Epidermal melanocyte (primary cell): ENCODE measurements around the gene ABCC1.
"Not testable (repeated sequence)": the region's sequence is repeated elsewhere in the genome, so short reads cannot be mapped to it uniquely, and the experiment has no call there.

Experiments used
- DNase-seq: peaks from one replicate; pipeline ENCODE4 v3.0.0; 2011; ENCODE audit warnings: low spot score; ENCODE audit not compliant: insufficient read length

ABCC1 gene

DNA sequence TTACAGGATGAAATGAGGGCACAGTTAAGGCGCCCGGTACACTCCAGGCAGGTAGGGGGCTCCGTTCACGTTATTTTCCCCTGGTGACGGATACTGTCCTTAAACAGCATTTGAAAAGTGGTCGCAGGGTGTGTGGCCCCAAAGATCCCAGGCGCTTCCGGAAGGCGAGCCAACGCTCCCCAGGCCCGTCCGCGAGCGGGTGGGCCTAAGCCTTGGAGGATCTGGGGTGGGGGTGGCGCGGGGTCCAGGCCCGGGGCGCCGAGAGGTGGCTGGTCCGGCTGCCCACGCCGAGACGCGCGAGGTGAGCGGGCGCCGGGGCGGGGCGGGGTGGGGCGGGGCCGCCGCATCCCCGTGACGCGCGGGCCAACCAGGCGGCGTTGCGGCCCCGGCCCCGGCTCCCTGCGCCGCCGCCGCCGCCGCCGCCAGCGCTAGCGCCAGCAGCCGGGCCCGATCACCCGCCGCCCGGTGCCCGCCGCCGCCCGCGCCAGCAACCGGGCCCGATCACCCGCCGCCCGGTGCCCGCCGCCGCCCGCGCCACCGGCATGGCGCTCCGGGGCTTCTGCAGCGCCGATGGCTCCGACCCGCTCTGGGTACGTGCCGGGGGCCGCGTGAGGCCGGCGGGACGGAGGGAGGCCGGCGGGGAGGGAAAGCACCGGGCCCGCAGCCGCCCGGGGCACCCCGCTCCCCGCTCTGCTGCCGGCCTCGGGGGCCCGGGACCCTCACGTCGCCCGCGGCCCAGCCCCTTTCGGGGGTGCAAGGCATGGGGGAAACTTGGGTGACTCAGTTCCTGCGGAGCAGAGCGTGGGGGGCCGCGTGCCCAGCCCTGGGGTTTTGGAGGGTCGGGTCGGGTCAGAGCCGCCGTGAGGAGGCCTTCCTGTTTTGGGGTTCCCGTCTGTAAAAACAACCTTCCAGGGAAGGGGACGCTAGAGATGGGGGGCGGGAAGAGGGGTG lies at the start of gene ABCC1:
Gene ABCC1 (plus strand): TSS at position 407 of the 951 bp plus-strand sequence. CDS start 136 bp downstream, at position 543.
- peak; percentile 48 for DNase-seq

DNA sequence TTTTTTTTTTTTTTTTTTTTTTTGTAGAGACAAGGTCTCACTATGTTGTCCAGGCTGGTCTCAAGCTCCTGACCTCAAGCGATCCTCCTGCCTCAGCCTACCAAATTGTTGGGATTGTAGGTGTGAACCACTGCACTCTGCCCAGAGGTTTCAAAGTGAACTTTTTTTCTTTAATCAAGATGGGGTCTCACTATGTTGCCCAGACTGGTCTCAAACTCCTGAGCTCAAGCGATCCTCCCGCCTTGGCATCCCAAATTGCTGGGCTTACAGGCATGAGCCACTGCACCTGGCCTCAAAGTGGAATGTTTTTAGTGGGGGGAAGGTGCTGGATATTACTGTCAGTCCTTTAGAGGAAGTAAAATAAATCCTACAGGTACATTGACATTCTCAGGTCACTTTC lies 49.1 kb upstream of the ABCC1 start:
- DNase-seq, result no peak

DNA sequence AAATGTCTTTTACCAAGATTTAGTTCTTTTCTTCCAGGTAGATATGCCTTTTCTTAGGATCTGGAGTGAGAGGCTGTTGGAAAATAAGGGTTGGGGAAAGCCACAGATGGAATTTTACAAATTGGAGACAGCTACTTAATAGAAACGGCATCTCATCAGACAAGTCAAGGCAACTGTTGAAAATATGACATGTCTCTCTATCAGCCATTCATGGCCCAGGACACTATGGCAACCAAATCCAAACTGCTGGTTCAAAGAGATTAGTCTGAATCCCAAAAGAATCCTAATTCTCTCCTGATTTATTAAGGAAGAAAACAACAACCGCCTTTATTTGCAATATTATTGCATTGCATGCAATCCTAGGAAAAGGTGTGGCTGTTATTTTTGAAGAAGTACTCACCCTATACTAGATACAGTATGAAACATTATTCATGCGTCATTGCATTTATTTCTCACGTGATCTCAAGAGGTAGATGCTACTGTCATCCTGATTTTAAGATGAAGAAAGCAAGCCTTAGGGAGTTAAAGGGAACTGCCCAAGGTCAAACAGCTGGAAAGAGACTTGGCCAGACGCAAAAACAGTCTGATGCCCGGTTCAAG lies 48.4 kb upstream of the ABCC1 start:
- DNase-seq, result no peak

DNA sequence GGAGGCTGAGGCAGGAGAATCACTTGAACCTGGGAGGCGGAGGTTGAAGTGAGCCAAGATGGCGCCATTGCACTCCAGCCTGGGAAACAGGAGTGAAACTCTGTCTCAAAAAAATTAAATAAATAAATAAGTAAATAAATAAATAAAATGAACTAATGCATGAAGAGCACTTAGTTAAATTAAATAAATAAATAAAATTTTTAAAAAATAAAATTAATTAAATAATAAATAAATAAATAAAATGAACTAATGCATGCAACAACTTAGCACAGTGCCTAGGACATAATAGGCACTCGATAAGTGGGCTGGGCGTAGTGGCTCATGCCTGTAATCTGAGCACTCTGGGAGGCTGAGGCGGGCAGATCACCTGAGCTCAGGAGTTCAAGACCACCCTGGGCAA lies 45.5 kb upstream of the ABCC1 start:
- DNase-seq, result no peak

DNA sequence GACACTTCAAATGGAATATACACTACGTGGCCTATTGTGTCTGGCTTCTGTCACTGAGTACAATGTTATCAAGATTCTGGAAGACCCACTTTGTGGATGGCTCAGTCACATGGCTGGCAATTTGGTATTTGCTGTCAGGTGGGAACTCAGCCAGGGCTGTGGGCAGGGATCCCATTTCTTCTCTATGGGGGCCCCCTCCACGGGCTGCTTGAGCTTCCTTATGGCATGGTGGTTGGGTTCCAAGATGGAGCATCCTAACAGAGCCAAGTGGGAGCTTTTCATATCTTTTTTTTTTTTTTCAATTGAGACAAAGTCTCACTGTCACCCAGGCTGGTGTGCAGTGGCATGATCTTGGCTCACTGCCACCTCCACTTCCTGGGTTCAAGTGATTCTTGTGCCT lies 43.0 kb upstream of the ABCC1 start:
- no peak for DNase-seq

DNA sequence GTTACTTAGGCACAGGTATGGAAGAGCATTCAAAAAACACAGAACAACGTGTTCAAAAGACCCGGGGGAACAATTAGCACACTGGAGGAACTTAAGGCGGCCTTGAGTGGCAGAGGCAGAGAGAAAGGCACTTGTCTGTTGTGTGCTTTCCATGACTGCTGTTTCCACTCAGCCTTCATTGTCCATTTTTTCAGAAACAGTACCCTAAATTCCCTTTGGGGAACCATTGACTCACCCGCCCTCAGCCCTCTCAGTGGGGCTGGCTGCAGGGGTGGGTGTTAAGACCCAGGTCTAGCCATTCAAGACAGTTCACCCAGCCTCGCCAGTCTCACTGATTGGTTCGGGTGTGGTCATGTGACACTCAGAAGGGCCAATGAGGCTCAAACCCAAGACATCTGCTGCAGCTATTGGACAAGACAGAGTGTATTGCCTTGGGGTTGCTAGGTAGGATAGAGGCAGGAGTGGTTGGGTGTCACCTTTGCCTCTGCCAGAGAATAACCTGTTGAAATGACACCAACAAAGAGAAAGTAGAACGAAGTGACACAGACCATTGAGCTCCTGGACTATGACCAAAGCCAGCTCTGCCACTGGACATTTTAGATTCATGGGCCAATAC lies 41.4 kb upstream of the ABCC1 start:
- no peak for DNase-seq

DNA sequence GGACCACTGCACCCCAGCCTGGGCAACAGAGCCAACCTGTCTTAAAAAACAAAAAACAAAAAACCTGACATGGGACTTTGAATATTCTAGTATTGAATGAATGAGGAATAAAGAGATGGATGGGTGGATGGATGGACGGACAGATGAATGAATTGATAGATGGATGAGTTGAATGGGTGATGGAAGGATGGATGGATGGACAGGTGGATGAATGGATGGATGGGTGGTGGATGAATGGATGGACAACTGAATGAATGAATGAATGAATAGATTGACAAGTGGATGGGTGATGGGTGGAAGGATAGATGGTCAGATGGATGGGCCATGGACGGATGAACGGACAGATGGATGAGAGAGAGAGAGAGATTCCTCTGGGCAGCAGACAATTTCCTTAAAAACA lies 38.2 kb upstream of the ABCC1 start:
- no peak for DNase-seq

DNA sequence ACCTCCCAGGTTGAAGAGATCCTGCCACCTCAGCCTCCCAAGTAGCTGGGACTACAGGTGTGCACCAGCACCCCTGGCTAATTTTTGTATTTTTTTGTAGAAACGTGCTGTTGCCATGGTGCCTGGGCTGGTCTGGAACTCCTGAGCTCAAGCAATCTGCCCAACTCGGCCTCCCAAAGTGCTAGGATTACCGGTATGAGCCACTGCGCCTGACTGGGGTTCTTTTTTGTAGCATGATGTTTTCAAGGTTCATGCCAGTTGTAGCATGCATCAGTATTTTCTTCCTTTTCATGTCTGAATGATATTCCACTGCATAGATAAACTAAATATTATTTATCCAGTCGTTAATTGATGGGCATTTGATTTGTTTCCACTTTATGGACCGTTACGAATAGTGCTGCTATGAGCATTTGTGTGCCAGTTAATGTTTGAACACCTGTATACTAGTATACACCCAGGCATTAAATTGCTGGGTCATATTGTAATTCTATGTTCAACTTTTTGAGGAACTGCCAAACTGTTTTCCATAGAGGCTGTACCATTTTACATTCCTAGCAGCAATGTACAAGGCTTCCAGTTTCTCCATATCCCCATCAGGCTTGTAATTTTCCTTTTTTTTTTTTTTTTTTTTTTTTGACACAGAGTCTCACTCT lies 36.2 kb upstream of the ABCC1 start:
- no peak for DNase-seq

DNA sequence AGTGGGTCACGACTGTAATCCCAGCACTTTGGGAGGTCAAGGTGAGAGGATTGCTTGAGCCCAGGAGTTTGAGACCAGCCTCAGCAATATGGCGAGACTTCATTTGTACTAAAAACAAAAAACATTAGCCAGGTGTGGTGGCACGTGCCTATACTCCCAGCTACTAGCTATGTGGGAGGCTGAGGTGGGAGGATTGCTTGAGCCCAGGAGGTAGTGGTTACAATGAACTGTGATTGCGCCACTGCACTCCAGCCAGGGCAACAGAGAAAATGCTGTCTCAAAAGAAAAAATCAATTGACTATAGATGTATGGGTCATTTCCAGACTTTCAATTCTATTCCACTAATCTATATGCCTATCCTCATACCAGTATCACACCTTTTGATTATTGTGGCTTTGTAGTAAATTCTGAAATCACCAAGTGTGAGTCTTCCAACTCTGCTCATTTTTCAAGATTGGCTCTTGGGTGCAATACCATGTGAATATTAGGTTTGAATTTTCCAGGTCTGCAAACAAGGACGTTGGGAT lies 33.8 kb upstream of the ABCC1 start:
- no peak for DNase-seq

DNA sequence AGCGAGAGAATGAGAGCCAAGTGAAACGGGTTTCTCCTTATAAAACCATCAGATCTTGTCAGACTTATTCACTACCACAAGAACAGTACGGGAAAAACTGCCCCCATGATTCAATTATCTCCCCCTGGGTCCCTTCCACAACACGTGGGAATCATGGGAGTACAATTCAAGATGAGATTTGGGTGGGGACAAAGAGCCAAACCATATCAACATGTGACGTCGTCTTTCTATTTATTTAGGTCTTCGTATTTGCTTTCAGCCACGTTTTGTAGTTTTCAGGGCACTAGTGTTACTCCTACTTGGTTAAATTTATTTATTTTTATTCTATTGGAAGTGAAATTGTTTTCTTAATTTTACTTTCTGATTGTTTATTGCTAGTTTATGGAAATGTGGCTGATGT lies 33.1 kb upstream of the ABCC1 start:
- no peak for DNase-seq

DNA sequence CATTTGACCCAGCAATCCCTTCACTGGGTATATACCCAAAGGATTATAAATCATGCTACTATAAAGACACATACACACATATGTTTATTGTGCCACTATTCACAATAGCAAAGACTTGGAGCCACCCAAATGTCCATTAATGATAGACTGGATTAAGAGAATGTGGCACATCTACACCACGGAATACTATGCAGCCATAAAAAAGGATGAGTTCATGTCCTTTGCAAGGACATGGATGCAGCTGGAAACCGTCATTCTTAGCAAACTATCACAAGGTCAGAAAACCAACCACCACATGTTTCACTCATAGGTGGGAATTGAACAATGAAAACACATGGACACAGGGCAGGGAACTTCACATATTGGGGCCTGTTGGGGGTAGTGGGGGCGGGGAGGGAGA lies 31.1 kb upstream of the ABCC1 start:
- DNase-seq, result not testable (repeated sequence)

DNA sequence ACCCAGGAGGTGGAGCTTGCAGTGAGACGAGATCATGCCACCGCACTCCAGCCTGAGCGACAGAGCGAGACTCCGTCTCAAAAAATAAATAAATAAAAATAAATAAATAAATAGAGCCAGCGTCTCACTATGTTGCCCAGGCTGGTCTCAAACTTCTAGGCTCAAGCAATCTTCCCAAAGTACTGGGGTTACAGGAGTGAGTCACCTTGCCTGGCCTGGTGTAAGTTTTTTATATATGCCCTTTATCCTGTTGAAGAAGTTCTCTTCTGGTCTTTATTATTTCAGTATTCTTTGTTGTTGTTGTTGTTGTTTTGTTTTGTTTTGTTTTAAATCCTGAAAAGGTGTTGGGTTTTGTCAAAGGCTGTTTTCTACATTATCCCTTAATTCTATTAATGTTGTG lies 30.1 kb upstream of the ABCC1 start:
- DNase-seq, result no peak

DNA sequence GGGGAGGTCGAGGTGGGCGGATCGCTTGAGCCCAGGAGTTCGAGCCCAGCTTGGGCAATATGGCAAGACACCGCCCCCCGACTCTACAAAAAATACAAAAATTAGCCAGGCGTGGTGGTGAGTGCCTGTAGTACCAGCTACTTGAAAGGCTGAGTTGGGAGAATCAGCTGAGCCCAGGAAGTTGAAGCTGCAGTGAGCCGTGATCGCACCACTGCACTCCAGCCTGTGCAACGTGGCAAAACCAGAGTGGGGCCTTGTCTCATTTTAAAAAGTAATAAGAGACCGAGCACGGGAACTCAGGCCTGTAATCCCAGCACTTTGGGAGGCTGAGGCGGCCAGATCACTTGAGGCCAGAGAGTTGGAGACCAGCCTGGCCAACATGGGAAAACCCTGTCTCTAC lies 24.4 kb upstream of the ABCC1 start:
- DNase-seq, result no peak

DNA sequence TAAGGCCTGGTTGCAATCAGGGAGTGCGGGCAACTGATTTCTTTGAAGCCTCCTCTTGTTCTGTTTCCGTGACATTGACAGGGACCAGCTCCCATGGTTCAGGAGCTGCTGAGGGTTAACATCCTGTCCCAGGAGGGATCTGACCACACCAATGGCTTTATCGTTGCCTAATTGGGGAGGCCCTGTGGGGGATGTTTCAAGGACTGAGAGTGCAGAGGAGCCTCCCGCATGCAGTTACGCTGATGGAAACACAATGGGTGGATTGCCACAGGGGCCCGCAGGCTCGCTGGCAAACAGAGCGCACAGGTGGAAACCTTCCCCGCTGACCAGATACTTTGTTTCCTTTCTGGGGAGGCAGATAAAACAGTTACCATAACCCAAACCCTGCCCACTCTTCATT lies 23.8 kb upstream of the ABCC1 start:
- no peak for DNase-seq

DNA sequence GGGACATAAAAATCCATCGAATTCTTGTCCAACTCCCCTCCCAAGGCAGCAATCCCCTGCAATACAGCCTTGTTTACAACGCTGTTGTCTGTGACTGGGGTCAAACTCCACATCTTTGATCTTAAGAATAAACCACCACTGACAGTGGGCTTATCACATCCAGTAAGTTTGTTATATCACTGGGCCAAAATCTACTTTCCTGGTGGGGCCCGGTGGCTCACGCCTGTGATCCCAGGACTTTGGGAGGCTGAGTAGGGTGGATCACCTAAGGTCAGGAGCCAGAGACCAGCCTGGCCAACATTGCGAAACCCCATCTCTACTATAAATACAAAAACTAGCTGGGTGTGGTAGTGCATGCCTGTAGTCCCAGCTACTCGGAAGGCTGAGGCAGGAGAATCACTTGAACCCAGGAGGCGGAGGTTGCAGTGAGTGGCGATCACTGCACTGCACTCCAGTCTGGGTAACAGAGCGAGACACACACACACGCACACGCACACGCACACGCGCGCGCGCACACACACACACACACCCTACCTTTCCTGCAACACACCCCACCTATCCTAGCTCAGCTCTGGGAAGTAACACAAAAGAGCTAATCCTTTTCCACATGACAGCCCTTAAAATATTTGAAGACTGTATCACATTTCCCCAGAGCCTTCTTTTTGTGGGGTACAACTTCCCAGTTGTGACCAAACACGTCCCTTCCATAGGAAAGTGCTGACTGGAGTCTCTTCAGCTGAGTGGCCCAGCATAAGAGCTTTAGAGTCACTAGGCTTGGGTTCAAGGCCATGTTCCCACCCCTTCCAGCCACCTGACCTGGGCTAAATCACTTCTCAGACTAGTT lies 20.9 kb upstream of the ABCC1 start:
- no peak for DNase-seq

DNA sequence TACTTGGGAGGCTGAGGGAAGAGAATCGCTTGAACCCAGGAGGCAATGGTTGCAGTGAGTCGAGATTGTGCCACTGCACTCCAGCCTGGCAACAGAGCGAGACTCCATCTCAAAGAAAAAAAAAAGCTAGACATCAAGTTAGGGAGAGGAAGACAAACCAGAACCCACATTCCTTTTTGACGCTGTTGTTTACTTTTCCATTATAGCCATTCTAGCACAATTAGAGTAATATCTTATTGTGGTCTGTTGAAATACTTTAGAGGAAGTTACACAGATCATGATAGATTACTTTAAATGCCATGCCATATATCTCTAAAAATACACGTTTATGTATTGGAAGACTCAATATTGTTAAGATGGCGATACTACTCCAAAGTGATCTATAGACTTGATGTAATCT lies 16.5 kb upstream of the ABCC1 start:
- no peak for DNase-seq

DNA sequence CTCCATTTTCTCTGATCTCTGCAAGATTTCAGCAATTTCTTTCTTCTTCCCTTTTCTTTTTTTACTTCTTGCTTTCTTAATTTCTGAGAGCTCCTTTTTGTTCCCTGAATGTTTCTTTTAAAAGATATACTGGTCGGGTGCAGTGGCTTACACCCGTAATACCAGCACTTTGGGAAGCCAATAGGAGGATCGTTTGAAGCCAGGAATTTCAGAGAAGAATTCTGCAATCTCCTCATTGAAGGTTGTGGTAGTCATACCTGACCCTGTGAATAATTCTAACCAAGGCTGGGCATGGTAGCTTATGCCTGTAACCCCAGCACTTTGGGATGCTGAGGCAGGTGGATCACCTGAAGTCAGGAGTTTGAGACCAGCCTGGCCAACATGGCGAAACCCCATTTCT lies 15.6 kb upstream of the ABCC1 start:
- DNase-seq, result no peak

DNA sequence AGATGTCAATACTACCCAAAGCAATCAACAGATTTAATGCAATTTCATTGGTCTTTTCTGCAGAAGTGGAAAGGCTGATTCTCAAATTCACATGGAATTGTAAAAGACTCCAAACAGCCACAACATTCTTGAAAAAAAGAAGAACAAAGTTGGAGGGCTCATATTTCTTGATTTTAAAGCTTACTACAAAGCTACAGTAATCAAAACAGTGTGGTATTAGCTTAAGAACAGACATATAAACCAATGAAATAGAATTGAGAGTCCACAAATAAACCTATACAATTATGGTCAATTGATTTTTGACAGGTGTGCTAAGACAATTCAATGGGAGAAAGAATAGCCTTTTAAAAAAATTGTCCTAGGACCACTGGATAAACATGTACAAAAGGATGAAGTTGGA lies 14.4 kb upstream of the ABCC1 start:
- DNase-seq, result no peak

DNA sequence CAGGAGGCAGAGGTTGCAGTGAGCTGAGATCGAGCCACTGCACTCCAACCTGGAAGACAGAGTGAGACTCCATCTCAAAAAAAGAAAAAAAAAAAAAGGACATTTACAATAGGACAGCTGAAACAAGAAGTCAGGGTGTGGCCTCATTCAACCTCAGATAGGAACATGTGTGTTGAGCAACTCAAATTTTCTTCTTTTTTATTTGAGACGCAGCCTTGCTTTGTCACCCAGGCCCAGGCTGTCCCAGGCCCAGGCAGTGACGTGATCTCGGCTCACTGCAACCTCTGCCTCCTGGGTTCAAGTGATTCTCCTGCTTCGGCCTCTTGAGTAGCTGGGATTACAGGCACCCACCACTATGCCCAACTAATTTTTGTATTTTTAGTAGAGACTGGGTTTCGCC lies 12.6 kb upstream of the ABCC1 start:
- not testable (repeated sequence) for DNase-seq

DNA sequence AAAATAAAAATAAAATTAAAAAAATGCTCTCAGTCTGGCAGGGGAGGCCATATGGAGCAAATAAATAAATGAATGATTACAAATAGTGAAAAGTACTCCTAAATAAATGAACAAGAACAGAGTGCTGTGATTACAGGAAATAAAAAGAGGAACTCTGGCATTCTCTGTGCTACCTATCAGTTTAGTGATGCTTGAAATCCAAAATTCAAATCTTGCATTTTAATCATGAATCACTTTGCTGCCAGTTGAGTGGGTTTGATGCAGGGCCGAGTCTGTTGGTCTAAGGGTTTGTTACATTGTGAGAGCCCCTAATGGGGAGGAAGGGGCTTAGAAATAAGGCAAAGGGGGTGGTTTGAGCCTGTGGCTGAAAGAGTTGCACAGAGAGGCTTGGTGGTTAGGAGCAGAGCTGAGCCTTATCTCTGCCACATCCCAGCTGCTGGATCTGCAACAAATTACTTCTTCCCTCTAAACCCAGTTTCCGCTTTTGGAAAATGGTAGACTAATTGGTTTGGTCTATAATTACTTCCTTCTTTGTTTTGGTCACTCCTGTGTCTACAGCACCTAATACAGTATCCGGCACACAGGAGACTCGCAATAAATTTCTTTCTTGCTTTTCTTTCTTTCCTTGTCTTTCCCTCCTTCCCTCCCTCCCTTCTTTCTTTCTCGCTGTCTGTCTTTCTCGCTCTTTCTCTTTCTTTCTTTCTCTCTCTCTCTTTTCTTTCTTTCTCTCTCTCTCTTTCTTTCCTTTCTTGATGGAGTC lies 6.3 kb upstream of the ABCC1 start:
- DNase-seq, result no peak
